Prostate gland (tissue), 2 donors: ENCODE measurements around the gene CD79B.

ENCODE experiments used
- POLR2A ChIP-seq: fragments of 450-650 bp; IDR thresholded peaks from one replicate; pipeline ENCODE4 v1.6.1; 2016; ENCODE audit warnings: antibody characterized with exemption, mild to moderate bottlenecking
- TF ChIP-seq, protein P1 (sequence below), 4 experiments: fragments of 200-600 bp in 2 of 4; fragments of 450-650 bp in 2 of 4; sonication (generic) in 2 of 4; IDR thresholded peaks; 1 replicate in 3 of 4; 2 replicates in 1 of 4; pipeline ENCODE4 v1.5.1; 2016 to 2019; ENCODE audit warnings: antibody characterized with exemption in 4 of 4, mild to moderate bottlenecking in 2 of 4, moderate library complexity in 2 of 4

GRCh38 chr17:63931981-63932561 lies at the start of gene CD79B:
- TF ChIP-seq, protein P1, sequence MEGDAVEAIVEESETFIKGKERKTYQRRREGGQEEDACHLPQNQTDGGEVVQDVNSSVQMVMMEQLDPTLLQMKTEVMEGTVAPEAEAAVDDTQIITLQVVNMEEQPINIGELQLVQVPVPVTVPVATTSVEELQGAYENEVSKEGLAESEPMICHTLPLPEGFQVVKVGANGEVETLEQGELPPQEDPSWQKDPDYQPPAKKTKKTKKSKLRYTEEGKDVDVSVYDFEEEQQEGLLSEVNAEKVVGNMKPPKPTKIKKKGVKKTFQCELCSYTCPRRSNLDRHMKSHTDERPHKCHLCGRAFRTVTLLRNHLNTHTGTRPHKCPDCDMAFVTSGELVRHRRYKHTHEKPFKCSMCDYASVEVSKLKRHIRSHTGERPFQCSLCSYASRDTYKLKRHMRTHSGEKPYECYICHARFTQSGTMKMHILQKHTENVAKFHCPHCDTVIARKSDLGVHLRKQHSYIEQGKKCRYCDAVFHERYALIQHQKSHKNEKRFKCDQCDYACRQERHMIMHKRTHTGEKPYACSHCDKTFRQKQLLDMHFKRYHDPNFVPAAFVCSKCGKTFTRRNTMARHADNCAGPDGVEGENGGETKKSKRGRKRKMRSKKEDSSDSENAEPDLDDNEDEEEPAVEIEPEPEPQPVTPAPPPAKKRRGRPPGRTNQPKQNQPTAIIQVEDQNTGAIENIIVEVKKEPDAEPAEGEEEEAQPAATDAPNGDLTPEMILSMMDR (IDR thresholded peaks at IDR 0.05): no peak
- TF ChIP-seq POLR2A: no peak
